Measurements from ENCODE around the gene SOS1. TPM values are rescaled to one million over a fixed set of nuclear protein-coding genes. Genes with fewer than 3 reads are reported as not detected.
A peak's percentile ranks its signal among the peaks of the same experiment; 100 is the strongest.

SOS1 gene
- total and polyA plus RNA-seq, 5 donors from 2014 or later: 5.5 to 50.4 (median 12.5) TPM

DNA sequence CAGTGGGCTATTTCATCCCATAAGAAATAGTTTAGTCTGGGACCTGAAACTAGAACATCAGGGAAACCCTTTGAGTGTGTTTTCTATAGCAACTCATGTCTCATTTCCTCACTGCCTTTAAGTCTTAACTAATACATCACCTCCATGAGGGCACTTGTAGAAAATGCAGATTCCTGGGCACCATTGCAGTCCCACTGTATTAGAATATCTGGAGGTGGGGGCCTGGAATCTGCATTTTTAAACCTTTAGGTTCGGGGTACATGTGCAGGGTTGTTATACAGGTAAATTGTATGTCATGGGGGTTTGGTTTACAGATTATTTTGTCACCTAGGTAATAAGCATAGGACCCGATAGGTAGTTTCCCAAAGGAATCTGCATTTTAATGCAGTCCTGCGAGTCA, 143.8 kb downstream of the SOS1 start:
- H3K9me3 Mint-ChIP-seq: peaks cover 0 to under 1% (median 0%) of the 10 kb centered on the region in 7 donors
- H3K4me3 Mint-ChIP-seq: no peak overlapping the region
- no peak for DNase-seq
- Histone ChIP-seq H3K27me3 (ENCODE audit: control insufficient read depth, insufficient read depth, low read length) (no peaks in the 10 kb centered on the region), H3K4me3 (ENCODE audit: low read depth, low read length) (no peak overlapping the region), H3K27ac (ENCODE audit: insufficient read depth, low read length, poor library complexity, severe bottlenecking) (no peak overlapping the region), H3K4me1 (ENCODE audit: control insufficient read depth, insufficient read depth, low read length, poor library complexity, severe bottlenecking) (no peaks in the 10 kb centered on the region), H3K9me3 (ENCODE audit: control insufficient read depth in 2 of 2, low read length in 2 of 2) (no peaks in the 10 kb centered on the region), H3K36me3 (ENCODE audit: control insufficient read depth, insufficient read depth, low read length) (no peaks in the 10 kb centered on the region)
- peaks cover 0 to 5% (median 0%) of the 10 kb centered on the region in 4 donors for H3K4me1 Mint-ChIP-seq
- no peak for ATAC-seq (ENCODE audit: low read depth in 2 of 2)
- no peaks in the 10 kb centered on the region for H3K27me3 Mint-ChIP-seq
- H3K36me3 Mint-ChIP-seq: peaks cover 4% of the 10 kb centered on the region
- H3K27ac Mint-ChIP-seq: no peak overlapping the region

DNA sequence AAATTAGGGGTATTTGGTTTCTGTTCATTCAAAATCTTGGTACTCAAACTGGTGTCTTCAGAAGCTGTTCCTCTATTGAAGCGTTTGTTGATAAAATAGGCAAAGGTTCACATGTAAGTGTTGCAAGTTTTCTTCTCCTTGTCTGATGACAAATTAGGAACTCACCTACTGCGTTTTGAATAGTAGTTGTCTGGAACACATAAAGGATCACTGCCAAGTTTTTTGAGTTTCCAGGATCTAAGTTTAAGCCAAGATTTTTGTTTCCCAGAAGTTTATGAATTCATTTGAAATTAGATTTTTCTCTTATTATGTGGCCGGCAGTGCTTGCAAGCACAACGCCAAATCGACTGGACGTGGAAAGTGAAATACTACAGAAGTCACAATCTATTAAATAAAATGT, 145.8 kb downstream of the SOS1 start:
- no peak for DNase-seq
- H3K9me3 ChIP-seq (ENCODE audit: control insufficient read depth in 2 of 2, low read length in 2 of 2): no peaks in the 10 kb centered on the region
- Mint-ChIP-seq H3K4me3 (no peak overlapping the region), H3K27me3 (peaks cover 5% of the 10 kb centered on the region), H3K9me3 (peaks cover 0 to 1% (median 0%) of the 10 kb centered on the region in 7 donors), H3K36me3 (peaks cover 4% of the 10 kb centered on the region), H3K27ac (no peak overlapping the region), H3K4me1 (peaks cover 0 to 5% (median 0%) of the 10 kb centered on the region in 4 donors)
- ATAC-seq (ENCODE audit: low read depth in 2 of 2): no peak
- H3K36me3 ChIP-seq (ENCODE audit: control insufficient read depth, insufficient read depth, low read length): no peaks in the 10 kb centered on the region
- no peak overlapping the region for H3K4me3 ChIP-seq (ENCODE audit: low read depth, low read length)
- no peaks in the 10 kb centered on the region for H3K27me3 ChIP-seq (ENCODE audit: control insufficient read depth, insufficient read depth, low read length)
- no peak overlapping the region for H3K27ac ChIP-seq (ENCODE audit: insufficient read depth, low read length, poor library complexity, severe bottlenecking)
- no peaks in the 10 kb centered on the region for H3K4me1 ChIP-seq (ENCODE audit: control insufficient read depth, insufficient read depth, low read length, poor library complexity, severe bottlenecking)

DNA sequence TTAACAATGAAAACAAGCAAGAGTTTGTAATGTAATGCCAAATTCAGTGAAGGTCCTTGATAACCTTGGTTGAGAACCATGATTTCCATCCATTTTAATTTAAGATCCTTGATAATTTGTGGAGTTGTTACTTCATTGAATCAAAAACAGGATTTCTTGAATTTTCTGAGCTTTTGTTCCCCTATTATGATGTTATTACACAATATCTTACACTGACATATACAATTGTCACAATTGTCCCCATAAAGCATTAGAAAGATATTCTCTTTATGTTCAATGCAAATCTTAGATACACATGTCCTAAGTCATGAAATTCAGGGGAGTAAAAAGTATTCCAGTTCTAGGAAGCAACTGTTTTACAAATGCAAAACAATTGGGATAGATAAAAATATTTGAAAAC, 147.6 kb downstream of the SOS1 start:
- no peak overlapping the region for H3K27ac Mint-ChIP-seq
- Histone ChIP-seq H3K4me1 (ENCODE audit: control insufficient read depth, insufficient read depth, low read length, poor library complexity, severe bottlenecking) (no peaks in the 10 kb centered on the region), H3K36me3 (ENCODE audit: control insufficient read depth, insufficient read depth, low read length) (no peaks in the 10 kb centered on the region), H3K27me3 (ENCODE audit: control insufficient read depth, insufficient read depth, low read length) (no peaks in the 10 kb centered on the region), H3K27ac (ENCODE audit: insufficient read depth, low read length, poor library complexity, severe bottlenecking) (no peak overlapping the region), H3K9me3 (ENCODE audit: control insufficient read depth in 2 of 2, low read length in 2 of 2) (no peaks in the 10 kb centered on the region), H3K4me3 (ENCODE audit: low read depth, low read length) (no peak overlapping the region)
- peaks cover 0 to 2% (median 0%) of the 10 kb centered on the region in 4 donors for H3K4me1 Mint-ChIP-seq
- H3K9me3 Mint-ChIP-seq: peaks cover 0 to 1% (median 0%) of the 10 kb centered on the region in 7 donors
- H3K27me3 Mint-ChIP-seq: peaks cover 9% of the 10 kb centered on the region
- no peak overlapping the region for H3K4me3 Mint-ChIP-seq
- ATAC-seq (ENCODE audit: low read depth in 2 of 2): no peak
- no peak for DNase-seq
- H3K36me3 Mint-ChIP-seq: peaks cover 4% of the 10 kb centered on the region

DNA sequence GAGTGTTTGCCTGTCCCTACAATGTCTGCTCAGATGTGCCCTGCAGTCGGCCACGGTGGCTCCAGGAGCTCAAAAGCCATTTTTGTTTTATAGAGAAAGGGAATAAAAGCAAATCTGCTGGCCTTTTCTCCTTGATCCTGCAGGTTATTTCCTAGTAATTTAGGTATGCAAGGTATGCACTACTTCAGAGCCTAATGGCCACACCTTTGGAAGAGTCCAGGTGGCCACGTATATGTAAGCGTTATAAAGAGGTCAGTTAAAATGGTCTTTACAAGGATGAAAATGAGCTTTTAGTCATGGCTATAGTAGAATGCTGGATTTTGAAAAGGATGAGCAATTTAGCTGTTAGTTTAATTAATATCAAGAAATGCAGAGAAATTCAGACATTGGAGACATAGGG, 149.5 kb downstream of the SOS1 start:
- no peak for ATAC-seq (ENCODE audit: low read depth in 2 of 2)
- Mint-ChIP-seq H3K27ac (no peak overlapping the region), H3K9me3 (peaks cover 0 to 1% (median 0%) of the 10 kb centered on the region in 7 donors), H3K4me3 (no peak overlapping the region), H3K27me3 (peaks cover 9% of the 10 kb centered on the region), H3K36me3 (no peaks in the 10 kb centered on the region), H3K4me1 (no peaks in the 10 kb centered on the region)
- no peak for DNase-seq
- H3K4me3 ChIP-seq (ENCODE audit: low read depth, low read length): no peak overlapping the region
- H3K4me1 ChIP-seq (ENCODE audit: control insufficient read depth, insufficient read depth, low read length, poor library complexity, severe bottlenecking): no peaks in the 10 kb centered on the region
- H3K27ac ChIP-seq (ENCODE audit: insufficient read depth, low read length, poor library complexity, severe bottlenecking): no peak overlapping the region
- no peaks in the 10 kb centered on the region for H3K9me3 ChIP-seq (ENCODE audit: control insufficient read depth in 2 of 2, low read length in 2 of 2)
- no peaks in the 10 kb centered on the region for H3K36me3 ChIP-seq (ENCODE audit: control insufficient read depth, insufficient read depth, low read length)
- H3K27me3 ChIP-seq (ENCODE audit: control insufficient read depth, insufficient read depth, low read length): no peaks in the 10 kb centered on the region

GRCh38 chr2:38968021-38968420, 152.8 kb downstream of the SOS1 start:
- DNase-seq (no peak), ATAC-seq (ENCODE audit: low read depth in 2 of 2) (no peak)
- Mint-ChIP-seq H3K27ac (no peak overlapping the region), H3K27me3 (peaks cover 14% of the 10 kb centered on the region), H3K9me3 (peaks cover 0 to 1% (median 0%) of the 10 kb centered on the region in 7 donors), H3K4me3 (no peak overlapping the region), H3K36me3 (no peaks in the 10 kb centered on the region), H3K4me1 (no peaks in the 10 kb centered on the region)
- H3K27ac ChIP-seq (ENCODE audit: insufficient read depth, low read length, poor library complexity, severe bottlenecking): no peak overlapping the region
- no peak overlapping the region for H3K4me3 ChIP-seq (ENCODE audit: low read depth, low read length)
- H3K9me3 ChIP-seq (ENCODE audit: control insufficient read depth in 2 of 2, low read length in 2 of 2): no peaks in the 10 kb centered on the region
- peaks cover 2% of the 10 kb centered on the region for H3K27me3 ChIP-seq (ENCODE audit: control insufficient read depth, insufficient read depth, low read length)
- no peaks in the 10 kb centered on the region for H3K4me1 ChIP-seq (ENCODE audit: control insufficient read depth, insufficient read depth, low read length, poor library complexity, severe bottlenecking)
- H3K36me3 ChIP-seq (ENCODE audit: control insufficient read depth, insufficient read depth, low read length): no peaks in the 10 kb centered on the region

DNA sequence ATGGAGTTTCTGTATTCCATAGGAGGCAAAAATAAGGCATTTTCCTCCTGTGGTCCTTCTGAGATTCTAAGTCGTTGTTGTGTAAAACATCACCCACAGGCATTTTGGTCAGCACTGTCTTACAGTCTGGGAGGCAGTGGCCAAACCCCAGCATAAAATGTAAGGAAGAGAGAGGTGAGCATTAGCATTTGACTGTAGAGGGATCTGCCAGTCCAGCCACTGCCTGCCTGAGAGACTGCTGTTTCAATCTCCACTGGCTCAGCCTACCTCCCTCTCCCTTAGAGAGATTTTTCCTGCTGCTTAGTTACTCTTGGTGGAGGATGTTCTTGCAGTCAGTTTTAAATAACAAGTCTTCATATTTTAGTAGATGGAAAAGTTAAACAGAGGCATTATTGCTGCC, 154.2 kb downstream of the SOS1 start:
- Mint-ChIP-seq H3K27me3 (peaks cover 21% of the 10 kb centered on the region), H3K4me1 (peaks cover 0 to 2% (median under 1%) of the 10 kb centered on the region in 4 donors), H3K4me3 (no peak overlapping the region), H3K27ac (no peak overlapping the region), H3K9me3 (no peaks in the 10 kb centered on the region), H3K36me3 (no peaks in the 10 kb centered on the region)
- Histone ChIP-seq H3K27ac (ENCODE audit: insufficient read depth, low read length, poor library complexity, severe bottlenecking) (no peak overlapping the region), H3K9me3 (ENCODE audit: control insufficient read depth in 2 of 2, low read length in 2 of 2) (no peaks in the 10 kb centered on the region), H3K27me3 (ENCODE audit: control insufficient read depth, insufficient read depth, low read length) (peaks cover 5% of the 10 kb centered on the region), H3K36me3 (ENCODE audit: control insufficient read depth, insufficient read depth, low read length) (no peaks in the 10 kb centered on the region), H3K4me1 (ENCODE audit: control insufficient read depth, insufficient read depth, low read length, poor library complexity, severe bottlenecking) (no peaks in the 10 kb centered on the region), H3K4me3 (ENCODE audit: low read depth, low read length) (no peak overlapping the region)
- ATAC-seq (ENCODE audit: low read depth in 2 of 2): no peak
- DNase-seq: no peak

DNA sequence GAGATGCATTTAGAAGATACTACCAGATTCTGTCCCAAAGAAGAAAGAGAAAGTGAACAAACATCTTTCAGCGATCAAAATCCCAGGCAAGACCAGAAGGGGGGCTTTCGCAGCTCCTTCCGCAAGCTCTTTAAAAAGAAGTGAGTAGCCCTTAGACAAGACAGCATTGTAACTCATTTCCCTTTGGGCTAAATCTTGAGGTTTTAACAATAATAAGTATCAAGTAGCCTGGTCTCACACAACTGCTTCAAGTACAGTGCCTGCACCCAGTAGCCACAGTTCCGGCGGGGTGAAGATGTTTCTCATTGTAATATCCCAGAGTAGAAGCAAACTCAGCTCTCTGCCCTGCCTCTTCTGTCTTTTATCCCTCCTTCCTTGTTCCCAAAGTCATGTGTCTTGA, 154.8 kb downstream of the SOS1 start:
- Mint-ChIP-seq H3K27me3 (peaks cover 23% of the 10 kb centered on the region), H3K36me3 (no peaks in the 10 kb centered on the region), H3K27ac (peak overlapping the region in 1 of 3 donors; percentile 48), H3K4me1 (peaks cover 0 to 4% (median 1%) of the 10 kb centered on the region in 4 donors), H3K4me3 (no peak overlapping the region), H3K9me3 (no peaks in the 10 kb centered on the region)
- Histone ChIP-seq H3K27me3 (ENCODE audit: control insufficient read depth, insufficient read depth, low read length) (peaks cover 6% of the 10 kb centered on the region), H3K27ac (ENCODE audit: insufficient read depth, low read length, poor library complexity, severe bottlenecking) (no peak overlapping the region), H3K36me3 (ENCODE audit: control insufficient read depth, insufficient read depth, low read length) (no peaks in the 10 kb centered on the region), H3K4me3 (ENCODE audit: low read depth, low read length) (no peak overlapping the region), H3K4me1 (ENCODE audit: control insufficient read depth, insufficient read depth, low read length, poor library complexity, severe bottlenecking) (no peaks in the 10 kb centered on the region), H3K9me3 (ENCODE audit: control insufficient read depth in 2 of 2, low read length in 2 of 2) (no peaks in the 10 kb centered on the region)
- no peak for ATAC-seq (ENCODE audit: low read depth in 2 of 2)
- DNase-seq: no peak

DNA sequence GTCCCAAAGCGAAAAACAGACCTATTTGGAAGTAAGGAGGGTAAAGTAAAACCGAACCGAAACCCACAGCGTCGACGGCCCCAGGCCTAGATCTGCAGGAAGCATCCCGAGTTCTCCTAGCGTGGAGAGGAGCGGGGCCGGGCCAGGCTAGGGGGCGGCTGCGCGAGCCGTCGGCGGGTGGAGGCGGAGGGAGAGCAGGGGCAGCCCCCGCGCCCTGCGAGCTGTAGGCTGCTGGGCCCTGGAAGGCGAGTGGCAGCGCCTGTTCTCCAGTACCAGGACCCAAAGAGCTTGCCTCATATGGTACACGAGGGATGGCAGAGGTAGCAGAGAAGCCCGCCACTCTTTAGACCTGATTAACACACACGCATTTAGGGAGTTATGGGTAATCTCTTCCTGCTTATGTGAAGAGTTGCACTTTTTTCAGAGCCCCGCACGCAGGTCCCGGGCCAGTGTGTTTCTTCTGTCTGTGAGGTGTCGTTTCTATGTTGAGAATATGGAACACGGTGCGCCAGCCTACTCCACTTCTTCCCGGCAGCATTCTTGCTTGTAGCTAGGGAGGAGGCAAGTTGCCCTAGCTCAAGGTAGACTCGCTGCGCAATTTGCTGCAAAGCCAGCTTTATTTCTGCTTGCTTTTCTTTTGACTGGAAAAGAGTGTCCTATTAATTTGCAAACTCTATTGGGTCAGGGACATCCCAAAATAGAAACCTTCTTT, 160.1 kb downstream of the SOS1 start:
- no peak overlapping the region for H3K27ac Mint-ChIP-seq
- Histone ChIP-seq H3K4me1 (ENCODE audit: control insufficient read depth, insufficient read depth, low read length, poor library complexity, severe bottlenecking) (peaks cover 11% of the 10 kb centered on the region), H3K27me3 (ENCODE audit: control insufficient read depth, insufficient read depth, low read length) (peaks cover 16% of the 10 kb centered on the region), H3K27ac (ENCODE audit: insufficient read depth, low read length, poor library complexity, severe bottlenecking) (no peak overlapping the region), H3K36me3 (ENCODE audit: control insufficient read depth, insufficient read depth, low read length) (no peaks in the 10 kb centered on the region), H3K9me3 (ENCODE audit: control insufficient read depth in 2 of 2, low read length in 2 of 2) (no peaks in the 10 kb centered on the region), H3K4me3 (ENCODE audit: low read depth, low read length) (no peak overlapping the region)
- H3K4me1 Mint-ChIP-seq: peaks cover 0 to 4% (median 3%) of the 10 kb centered on the region in 4 donors
- H3K9me3 Mint-ChIP-seq: no peaks in the 10 kb centered on the region
- H3K27me3 Mint-ChIP-seq: peaks cover 38% of the 10 kb centered on the region
- H3K36me3 Mint-ChIP-seq: no peaks in the 10 kb centered on the region
- ATAC-seq (ENCODE audit: low read depth in 2 of 2): peak; percentile 8 to 22
- H3K4me3 Mint-ChIP-seq: peak overlapping the region; percentile 46 to 73 (median 56)
- DNase-seq: no peak
